ENCODE data around the gene KRT20.

Gene KRT20

GRCh38 chr17:40852364-40852763, 32.7 kb downstream of the KRT20 start:
- no peaks in the 10 kb centered on the region for H3K79me2 ChIP-seq (ENCODE audit: insufficient read depth, low read length)
- no peak overlapping the region for H3K27ac ChIP-seq (ENCODE audit: low read length)
- no peak overlapping the region for H2AFZ ChIP-seq (ENCODE audit: low read depth, low read length)

GRCh38 chr17:40850293-40850972, 34.6 kb downstream of the KRT20 start:
- ATAC-seq (ENCODE audit: insufficient read depth, low read depth) (no peak), DNase-seq (no peak)
- H3K79me2 ChIP-seq (ENCODE audit: insufficient read depth, low read length): no peaks in the 10 kb centered on the region
- H3K36me3 ChIP-seq (ENCODE audit: insufficient read depth, low read length): no peaks in the 10 kb centered on the region
- H3K4me2 ChIP-seq (ENCODE audit: insufficient read depth, low read length): no peak overlapping the region
- no peaks in the 10 kb centered on the region for H4K20me1 ChIP-seq (ENCODE audit: insufficient read depth, low read length)
- no peaks in the 10 kb centered on the region for H3K4me1 ChIP-seq (ENCODE audit: insufficient read depth, low read length)
- peaks cover 8% of the 10 kb centered on the region for H3K27me3 ChIP-seq (ENCODE audit: insufficient read depth, low read length, poor library complexity)
- no peak overlapping the region for H3K4me3 ChIP-seq (ENCODE audit: low read depth in 1 of 2, low read length in 2 of 2)
- no peak for TF ChIP-seq CTCF (IDR thresholded peaks at IDR 0.05; ENCODE audit: borderline replicate concordance, extremely low read depth, low read length, poor library complexity, severe bottlenecking)
- TF ChIP-seq EZH2 (IDR thresholded peaks at IDR 0.05; ENCODE audit: borderline replicate concordance, low read depth, low read length, severe bottlenecking): no peak
- H3K9ac ChIP-seq (ENCODE audit: low read depth, low read length): no peak overlapping the region
- H3K9me3 ChIP-seq (ENCODE audit: insufficient read depth, low read length, severe bottlenecking): no peaks in the 10 kb centered on the region
- H2AFZ ChIP-seq (ENCODE audit: low read depth, low read length): no peak overlapping the region
- H3K27ac ChIP-seq (ENCODE audit: low read length): no peak overlapping the region

More at GRCh38 chr17:40852364-40852763, 32.7 kb downstream of the KRT20 start:
- H3K9ac ChIP-seq (ENCODE audit: low read depth, low read length): no peak overlapping the region
- H3K4me1 ChIP-seq (ENCODE audit: insufficient read depth, low read length): no peaks in the 10 kb centered on the region
- H3K36me3 ChIP-seq (ENCODE audit: insufficient read depth, low read length): no peaks in the 10 kb centered on the region
- no peak for ATAC-seq (ENCODE audit: insufficient read depth, low read depth)
- H4K20me1 ChIP-seq (ENCODE audit: insufficient read depth, low read length): no peaks in the 10 kb centered on the region
- H3K27me3 ChIP-seq (ENCODE audit: insufficient read depth, low read length, poor library complexity): peaks cover 8% of the 10 kb centered on the region
- no peaks in the 10 kb centered on the region for H3K9me3 ChIP-seq (ENCODE audit: insufficient read depth, low read length, severe bottlenecking)
- H3K4me3 ChIP-seq (ENCODE audit: low read depth in 1 of 2, low read length in 2 of 2): no peak overlapping the region
- DNase-seq: no peak
- H3K4me2 ChIP-seq (ENCODE audit: insufficient read depth, low read length): no peak overlapping the region
- TF ChIP-seq EZH2 (IDR thresholded peaks at IDR 0.05; ENCODE audit: borderline replicate concordance, low read depth, low read length, severe bottlenecking) (no peak), CTCF (IDR thresholded peaks at IDR 0.05; ENCODE audit: borderline replicate concordance, extremely low read depth, low read length, poor library complexity, severe bottlenecking) (no peak)

GRCh38 chr17:40849723-40850122, 35.3 kb downstream of the KRT20 start:
- Histone ChIP-seq H3K27ac (ENCODE audit: low read length) (no peak overlapping the region), H3K9ac (ENCODE audit: low read depth, low read length) (no peak overlapping the region), H3K4me2 (ENCODE audit: insufficient read depth, low read length) (no peak overlapping the region), H3K4me3 (ENCODE audit: low read depth in 1 of 2, low read length in 2 of 2) (no peak overlapping the region), H3K36me3 (ENCODE audit: insufficient read depth, low read length) (no peaks in the 10 kb centered on the region), H4K20me1 (ENCODE audit: insufficient read depth, low read length) (no peaks in the 10 kb centered on the region), H3K9me3 (ENCODE audit: insufficient read depth, low read length, severe bottlenecking) (no peaks in the 10 kb centered on the region), H3K4me1 (ENCODE audit: insufficient read depth, low read length) (no peaks in the 10 kb centered on the region), H2AFZ (ENCODE audit: low read depth, low read length) (no peak overlapping the region), H3K27me3 (ENCODE audit: insufficient read depth, low read length, poor library complexity) (peaks cover 8% of the 10 kb centered on the region), H3K79me2 (ENCODE audit: insufficient read depth, low read length) (no peaks in the 10 kb centered on the region)
- TF ChIP-seq CTCF (IDR thresholded peaks at IDR 0.05; ENCODE audit: borderline replicate concordance, extremely low read depth, low read length, poor library complexity, severe bottlenecking) (no peak), EZH2 (IDR thresholded peaks at IDR 0.05; ENCODE audit: borderline replicate concordance, low read depth, low read length, severe bottlenecking) (no peak)
- no peak for ATAC-seq (ENCODE audit: insufficient read depth, low read depth)
- no peak for DNase-seq
